Germinal center (tissue), 1 donor: Measurements from ENCODE around the gene PHACTR4.
A peak's percentile ranks its signal among the peaks of the same experiment; 100 is the strongest.
"Not testable (repeated sequence)": the region's sequence is repeated elsewhere in the genome, so short reads cannot be mapped to it uniquely, and the experiment has no call there.

Source experiments
- DNase-seq: peaks from one replicate; pipeline ENCODE4 v3.0.0; 2012; ENCODE audit warnings: mixed read lengths, low spot score

Gene PHACTR4

GRCh38 chr1:28369371-28370238 is at the start of gene PHACTR4:
Gene PHACTR4 (plus strand): TSS chr1:28369740. CDS start chr1:28407448, 37,708 bp downstream.
- DNase-seq, result peak; percentile 85

DNA sequence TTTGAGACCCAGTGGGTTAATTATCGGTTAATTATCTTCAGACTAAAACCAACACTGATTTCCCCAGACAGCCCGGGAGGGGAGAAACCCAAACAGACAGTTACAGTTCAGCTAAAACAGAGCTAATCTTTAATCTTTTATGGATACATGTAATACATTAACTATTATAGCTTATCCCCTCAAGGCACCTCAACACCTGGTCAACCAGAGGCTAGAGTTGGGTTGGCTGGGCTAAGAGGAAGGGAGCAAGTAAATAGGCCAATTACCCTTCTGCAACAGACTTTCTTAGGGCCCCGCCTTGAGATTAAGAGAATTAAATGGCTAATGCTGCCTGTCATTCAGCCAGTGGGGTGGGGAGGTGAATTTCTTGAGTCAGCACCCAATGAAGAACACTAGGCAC is 47.3 kb upstream of the PHACTR4 start:
- no peak for DNase-seq

DNA sequence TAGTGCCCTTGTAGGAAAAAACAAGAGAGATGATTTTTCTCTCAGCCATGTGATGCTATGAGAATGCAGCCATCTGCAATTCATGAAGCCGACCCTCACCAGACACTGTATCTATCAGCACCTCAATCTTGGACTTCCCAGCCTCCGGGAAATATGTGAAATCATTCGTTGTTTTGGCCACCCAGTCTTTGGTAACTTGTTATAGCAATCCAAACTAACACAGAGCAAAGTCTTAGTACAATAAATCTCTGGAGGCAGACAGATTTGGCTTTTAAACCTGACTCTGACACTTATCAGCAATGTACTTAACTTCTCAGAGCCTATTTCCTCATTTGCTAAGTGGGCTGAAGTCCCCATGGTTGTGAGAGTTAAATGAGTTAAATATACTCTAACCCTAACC is 45.8 kb upstream of the PHACTR4 start:
- DNase-seq, result no peak

DNA sequence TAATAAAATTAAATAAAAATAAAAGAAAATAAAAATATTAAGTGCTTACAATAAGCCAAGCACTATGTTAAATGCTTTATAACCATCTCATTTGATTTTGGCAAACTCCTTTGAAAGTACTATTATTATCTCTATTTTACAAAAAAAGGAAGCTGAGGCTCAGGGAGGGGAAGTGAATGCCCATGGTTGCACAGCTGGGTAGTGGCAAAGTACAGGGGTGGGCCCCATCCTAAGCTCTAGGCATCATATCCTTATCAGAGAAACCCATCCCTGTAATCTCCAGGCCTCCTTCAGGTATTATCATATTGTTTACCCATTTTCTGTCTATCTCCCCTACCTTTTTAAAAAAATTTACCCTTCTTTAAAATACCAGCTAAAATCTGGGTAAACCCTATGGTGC is 43.0 kb upstream of the PHACTR4 start:
- DNase-seq, result peak; percentile 27

- no peak for DNase-seq
Measured at GRCh38 chr1:28326984-28327383, 42.6 kb upstream of the PHACTR4 start.

DNA sequence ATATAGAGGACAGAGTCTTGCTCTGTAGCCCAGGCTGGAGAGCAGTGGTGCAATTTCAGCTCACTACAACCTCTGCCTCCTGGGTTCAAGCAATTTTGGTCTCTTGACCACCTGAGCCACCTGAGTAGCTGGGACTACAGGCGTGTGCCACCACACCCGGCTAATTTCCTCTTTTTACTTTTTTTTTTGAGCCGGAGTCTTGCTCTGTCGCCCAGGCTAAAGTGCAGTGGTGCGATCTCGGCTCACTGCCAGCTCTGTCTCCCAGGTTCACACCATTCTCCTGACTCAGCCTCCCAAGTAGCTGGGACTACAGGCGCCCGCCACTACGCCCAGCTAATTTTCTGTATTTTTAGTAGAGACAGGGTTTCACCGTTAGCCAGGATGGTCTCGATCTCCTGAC is 42.1 kb upstream of the PHACTR4 start:
- not testable (repeated sequence) for DNase-seq

- no peak for DNase-seq
Measured at GRCh38 chr1:28328228-28328648, 41.3 kb upstream of the PHACTR4 start.

- DNase-seq, result no peak
Measured at GRCh38 chr1:28329395-28330153, 40.0 kb upstream of the PHACTR4 start.

DNA sequence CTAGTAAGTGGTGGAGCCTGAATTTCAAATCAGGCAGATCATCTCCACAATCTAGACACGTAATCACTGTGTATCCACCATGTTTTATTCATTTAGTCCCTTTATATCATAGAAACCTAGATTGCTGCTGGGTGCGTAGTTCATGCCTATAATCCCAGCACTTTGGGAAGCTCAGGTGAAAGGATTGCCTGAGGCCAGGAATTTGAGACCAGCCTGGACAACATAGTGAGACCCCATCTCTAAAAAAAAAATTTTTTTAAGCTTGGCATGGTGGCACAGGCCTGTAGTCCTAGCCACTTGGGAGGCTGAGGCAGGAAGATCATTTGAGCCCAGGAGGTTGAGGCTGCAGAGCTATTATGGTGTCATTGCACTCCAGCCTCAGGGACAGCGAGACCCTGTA is 30.6 kb upstream of the PHACTR4 start:
- DNase-seq, result no peak

DNA sequence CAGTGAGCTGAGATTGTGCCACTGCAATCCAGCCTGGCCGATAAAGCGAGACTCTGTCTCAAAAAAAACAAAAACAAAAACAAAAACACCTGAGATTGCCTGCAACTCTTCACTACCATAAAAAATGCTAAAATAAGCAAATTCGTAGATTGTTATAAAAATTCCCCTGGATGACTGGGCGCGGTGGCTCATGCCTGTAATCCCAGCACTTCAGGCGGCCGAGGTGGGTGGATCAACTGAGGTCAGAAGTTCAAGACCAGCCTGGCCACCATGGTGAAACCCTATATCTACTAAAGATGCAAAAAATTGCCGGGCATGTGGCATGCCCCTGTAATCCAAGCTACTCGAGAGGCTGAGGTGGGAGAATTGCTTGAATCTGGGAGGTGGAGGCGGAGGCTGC is 30.0 kb upstream of the PHACTR4 start:
- DNase-seq, result no peak

DNA sequence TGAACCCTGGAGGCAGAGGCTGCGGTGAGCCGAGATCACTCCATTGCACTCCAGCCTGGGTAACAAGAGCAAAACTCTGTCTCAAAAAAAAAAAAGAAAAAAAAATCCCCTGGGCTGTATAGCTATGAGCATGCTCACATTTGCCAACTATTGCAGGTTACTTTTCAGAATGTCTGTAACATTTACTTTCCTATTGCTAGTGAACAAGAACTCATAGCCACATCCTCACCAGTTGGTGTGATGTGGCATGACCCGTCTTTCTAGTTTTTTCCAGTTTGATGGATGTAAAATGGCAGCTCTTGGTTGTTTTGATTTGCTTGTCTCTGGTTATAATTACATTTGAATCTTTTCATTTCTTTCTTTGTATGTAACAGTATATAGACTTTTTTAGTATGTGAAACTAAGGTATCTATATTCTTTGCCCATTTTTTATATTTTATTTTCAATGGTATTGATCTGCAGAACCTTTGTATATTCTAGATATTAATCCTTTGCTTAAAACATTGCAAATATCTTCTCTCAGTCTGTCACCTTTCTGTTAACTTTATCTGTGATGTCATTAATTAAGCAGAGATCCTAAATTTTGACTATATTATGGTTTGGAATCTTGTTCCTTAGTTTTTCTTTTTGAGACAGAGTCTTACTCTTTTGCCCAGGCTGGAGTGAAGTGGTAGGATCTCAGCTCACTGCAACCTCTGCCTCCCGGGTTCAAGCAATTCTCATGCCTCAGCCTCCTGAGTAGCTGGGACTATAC is 29.1 kb upstream of the PHACTR4 start:
- DNase-seq, result no peak

DNA sequence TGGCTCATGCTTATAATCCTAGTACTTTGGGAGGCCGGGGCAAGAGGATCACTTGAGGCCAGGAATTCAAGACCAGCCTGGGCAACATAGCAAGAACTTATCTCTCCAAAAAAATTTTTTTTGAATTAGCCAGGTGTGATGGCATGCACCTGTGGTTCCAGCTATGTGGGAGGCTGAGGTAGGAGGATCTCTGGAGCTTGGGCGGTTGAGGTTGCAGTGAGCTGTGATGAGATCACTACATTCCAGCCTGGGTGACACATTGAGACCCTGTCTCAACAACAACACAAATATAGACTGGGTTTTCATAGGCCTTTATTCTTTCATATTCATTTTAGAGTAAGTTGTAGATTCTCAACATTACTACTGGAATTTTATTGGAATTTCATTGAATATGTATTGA is 27.9 kb upstream of the PHACTR4 start:
- DNase-seq, result no peak

- DNase-seq, result no peak
Measured at GRCh38 chr1:28343405-28343804, 26.1 kb upstream of the PHACTR4 start.

- not testable (repeated sequence) for DNase-seq
Measured at GRCh38 chr1:28353248-28353810, 16.2 kb upstream of the PHACTR4 start.

DNA sequence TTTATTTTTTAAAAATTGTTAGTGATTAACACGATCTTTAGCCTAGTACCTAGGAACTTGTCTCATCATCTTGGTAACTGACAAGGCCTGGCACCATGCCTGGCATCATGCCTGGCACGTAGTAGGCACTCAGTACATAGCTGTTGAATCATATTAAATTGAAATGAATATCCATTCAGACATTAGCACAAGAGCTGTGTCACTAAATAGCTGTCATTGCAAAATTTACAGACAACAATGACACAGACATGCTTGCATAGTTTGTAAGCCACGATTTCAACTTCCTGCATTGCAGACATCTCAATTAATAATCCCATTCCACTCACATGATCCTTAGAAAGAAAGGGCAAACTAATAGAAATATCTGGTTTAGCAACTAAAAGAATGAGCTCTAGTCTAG is 15.4 kb upstream of the PHACTR4 start:
- no peak for DNase-seq

DNA sequence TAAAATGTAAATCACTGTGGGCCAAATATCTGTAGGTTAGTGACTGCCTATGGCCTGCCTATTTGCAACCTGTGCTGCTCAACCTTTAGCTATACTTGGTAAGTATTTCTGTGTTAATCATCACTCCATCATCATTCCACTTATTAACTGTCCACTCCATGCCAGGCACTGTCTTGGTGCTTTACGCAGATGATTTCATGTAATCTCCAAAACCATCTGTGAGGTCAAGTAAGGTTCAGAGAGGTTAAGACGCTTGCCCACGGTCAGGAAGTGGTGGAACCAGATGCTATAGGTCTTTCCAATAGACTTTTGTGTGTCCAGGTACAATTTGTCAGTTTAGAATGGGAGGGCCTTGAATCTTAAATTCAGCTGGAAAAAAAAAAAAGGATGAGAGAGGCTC is 10.8 kb upstream of the PHACTR4 start:
- no peak for DNase-seq

DNA sequence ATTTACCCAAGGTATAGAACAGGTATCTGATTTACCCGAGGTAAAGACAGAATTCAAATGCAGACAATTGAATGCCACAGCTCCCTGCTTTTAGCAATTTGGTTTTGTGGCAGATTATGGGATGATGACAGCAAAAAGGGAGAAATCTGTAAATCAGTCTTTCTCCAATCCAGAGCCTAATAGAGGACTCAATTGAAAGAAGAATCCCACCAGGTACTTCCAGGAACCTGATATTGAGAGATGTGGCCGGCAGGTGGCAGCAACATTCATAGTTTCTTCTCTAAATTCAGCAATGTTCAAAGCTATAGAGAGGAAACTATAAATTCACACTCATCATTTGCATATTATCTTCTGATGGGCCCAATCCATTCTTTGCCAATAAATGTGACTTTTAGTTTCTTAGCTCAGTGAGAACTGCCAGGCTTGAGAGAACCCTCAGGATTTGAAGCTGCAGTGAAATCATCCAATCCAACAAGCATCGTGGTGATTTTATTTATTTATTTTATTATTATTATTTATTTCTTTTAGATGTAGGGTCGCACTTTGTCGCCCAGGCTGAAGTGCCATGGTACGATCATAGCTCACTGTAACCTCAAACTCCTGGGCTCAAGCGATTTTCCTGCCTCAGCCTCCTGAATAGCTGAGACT is 9.8 kb upstream of the PHACTR4 start:
- peak; percentile 61 for DNase-seq

DNA sequence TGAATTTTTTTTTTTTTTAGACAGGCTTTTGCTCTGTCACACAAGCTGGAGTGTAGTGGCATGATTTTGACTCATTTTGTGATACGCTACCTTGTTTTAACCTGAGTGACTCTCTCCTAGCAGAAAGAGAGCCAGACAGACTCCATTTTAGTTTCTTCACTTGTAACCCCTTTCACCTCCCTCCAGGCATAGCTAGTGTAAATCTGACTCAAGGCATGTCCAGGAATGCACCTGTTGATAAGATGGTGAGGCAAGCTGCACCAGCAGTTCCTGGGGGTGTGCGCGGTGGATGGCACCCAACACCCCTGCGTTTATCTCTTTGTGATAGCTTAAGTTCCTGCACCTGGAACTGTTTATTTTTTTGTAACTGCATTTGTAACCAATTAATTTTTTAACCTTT is 4.7 kb upstream of the PHACTR4 start:
- no peak for DNase-seq

- no peak for DNase-seq
Measured at GRCh38 chr1:28365864-28366263, 3.7 kb upstream of the PHACTR4 start.

DNA sequence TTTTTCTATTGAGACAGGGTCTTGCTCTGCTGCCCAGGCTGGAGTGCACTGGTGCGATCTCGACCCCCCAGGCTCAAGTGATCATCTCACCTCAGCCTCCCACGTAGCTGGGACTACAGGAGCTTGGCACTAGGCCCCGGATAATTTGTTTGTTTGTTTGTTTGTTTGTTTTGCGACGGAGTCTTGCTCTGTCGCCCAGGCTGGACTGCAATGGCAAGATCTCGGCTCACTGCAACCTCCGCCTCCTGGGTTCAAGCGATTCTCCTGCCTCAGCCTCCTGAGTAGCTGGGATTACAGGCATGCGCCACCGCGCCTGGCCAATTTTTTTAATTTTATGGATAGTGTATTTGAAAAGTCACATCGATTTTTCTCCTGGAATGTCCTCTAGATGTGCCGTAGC is 932 bp upstream of the PHACTR4 start:
- not testable (repeated sequence) for DNase-seq

DNA sequence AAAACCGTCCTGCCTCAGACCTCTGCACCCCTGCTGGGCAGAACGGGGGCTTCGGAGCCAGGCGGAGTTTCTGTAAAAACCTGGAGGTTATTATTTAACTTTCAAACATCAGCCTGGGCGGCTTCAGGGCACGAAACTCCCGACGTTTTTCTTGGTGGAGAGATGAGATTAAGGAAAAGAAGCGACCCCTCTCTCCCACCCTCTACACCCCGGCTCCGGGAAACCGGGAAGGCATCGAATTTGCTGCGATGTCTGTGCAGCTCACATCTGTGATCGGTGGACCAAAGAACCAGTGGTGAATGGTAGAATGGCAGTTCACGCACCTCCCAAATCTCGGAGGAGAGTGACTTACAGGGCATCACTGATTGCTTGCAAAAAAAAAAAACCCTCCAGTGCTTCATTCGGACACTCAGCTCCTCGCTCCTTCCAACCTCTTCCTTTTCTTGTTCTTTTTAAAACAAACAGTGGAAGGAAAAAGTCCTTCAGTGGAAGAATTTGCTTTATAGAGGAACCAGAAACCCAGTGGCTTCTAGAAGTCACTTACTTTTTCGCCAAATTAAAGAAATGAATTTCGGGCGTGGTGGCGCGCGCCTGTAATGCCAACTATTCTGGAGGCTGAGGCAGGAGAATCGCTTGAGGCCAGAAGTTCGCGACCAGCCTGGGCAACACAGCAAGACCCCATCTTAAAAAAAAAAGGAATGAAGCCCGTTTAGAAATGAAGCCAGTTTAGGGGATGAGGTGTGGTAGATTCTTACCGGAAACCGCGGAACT is 884 bp downstream of the PHACTR4 start:
- peak; percentile 59 for DNase-seq
